MV-4-11 (cell line): Measurements from ENCODE around the gene SMPDL3A.
"Not testable (repeated sequence)": the region's sequence is repeated elsewhere in the genome, so short reads cannot be mapped to it uniquely, and the experiment has no call there.

Experiments
- DNase-seq: peaks from one replicate; lab custom pipeline; 2025; lab: John Stamatoyannopoulos, UW

Gene SMPDL3A, protein sequence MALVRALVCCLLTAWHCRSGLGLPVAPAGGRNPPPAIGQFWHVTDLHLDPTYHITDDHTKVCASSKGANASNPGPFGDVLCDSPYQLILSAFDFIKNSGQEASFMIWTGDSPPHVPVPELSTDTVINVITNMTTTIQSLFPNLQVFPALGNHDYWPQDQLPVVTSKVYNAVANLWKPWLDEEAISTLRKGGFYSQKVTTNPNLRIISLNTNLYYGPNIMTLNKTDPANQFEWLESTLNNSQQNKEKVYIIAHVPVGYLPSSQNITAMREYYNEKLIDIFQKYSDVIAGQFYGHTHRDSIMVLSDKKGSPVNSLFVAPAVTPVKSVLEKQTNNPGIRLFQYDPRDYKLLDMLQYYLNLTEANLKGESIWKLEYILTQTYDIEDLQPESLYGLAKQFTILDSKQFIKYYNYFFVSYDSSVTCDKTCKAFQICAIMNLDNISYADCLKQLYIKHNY

DNA sequence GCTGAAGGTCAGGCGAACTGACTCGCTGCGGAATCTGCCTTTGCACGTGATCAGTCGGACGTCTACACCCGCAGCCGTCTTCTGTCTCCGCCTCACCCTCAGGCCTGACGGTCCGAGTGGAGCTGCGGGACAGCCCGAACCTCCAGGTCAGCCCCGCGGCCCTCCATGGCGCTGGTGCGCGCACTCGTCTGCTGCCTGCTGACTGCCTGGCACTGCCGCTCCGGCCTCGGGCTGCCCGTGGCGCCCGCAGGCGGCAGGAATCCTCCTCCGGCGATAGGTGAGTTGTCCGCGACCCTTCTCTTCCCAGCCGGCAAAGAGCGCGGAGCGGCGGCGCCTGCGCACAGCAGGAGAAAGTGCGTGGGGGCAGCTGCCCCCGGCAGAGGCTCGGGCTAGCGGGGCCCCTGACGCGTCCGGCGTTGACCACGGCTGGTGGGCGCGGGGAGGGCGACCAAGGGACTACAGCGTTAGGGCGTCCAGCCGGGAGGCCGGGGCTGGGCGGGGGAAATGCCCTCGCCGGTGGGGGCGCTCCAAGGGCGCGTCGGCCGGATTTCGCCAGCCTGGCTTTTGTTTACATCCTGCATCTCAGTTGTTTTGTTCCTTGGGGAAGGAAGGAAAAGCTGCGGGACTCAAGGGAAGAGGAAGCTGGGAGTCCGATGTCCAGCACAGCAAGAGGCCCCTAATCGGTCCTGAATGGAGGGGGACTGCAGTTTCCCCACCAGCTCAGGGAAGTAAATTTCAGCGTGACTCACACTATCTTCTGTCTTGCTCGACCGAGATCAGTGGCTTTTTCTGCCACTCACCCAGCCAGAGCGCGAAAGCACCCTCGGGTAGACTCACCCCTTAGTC, at the start of gene SMPDL3A:
TSS of gene SMPDL3A (plus strand) at position 77 of the 846 bp plus-strand sequence. CDS start at position 166, 89 bp downstream.
- DNase-seq, result peak; percentile 43

DNA sequence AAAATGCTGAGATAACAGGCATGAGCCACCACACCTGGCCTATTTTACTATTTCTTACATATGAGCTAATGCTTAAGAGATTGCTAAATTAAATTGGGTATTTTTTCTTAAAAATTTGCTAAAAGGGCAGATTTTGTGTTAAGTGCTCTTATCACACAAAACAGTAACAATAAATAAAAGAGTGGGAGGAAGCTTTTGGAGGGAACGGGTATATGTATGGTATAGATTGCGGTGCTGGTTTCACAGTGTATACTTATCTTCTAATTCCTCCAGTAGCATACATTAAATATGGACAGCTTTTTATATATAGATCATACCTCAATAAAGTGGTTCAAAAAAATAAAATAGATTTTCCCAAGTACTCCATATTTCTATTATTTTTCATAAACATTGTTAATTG, 49.0 kb upstream of the SMPDL3A start:
- no peak for DNase-seq

DNA sequence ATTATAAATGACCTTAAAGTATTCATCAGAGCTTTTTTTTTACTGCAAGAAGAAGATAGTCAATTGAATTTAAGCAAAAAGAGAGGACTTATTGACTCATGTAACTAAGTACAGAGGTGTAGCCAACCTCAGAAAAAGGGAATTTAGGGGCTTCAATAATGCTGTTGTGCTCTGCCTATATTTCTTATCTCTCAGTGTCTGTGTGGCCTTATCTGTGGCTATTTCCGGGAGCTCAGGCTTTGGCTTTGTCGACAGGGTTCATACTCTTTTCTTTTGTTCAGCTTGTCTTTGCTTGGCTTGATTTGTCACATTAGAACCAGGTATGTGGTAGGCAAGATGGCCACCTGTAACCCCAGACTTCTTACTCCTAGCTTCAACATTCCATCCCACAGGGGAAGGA, 48.1 kb upstream of the SMPDL3A start:
- DNase-seq, result no peak

DNA sequence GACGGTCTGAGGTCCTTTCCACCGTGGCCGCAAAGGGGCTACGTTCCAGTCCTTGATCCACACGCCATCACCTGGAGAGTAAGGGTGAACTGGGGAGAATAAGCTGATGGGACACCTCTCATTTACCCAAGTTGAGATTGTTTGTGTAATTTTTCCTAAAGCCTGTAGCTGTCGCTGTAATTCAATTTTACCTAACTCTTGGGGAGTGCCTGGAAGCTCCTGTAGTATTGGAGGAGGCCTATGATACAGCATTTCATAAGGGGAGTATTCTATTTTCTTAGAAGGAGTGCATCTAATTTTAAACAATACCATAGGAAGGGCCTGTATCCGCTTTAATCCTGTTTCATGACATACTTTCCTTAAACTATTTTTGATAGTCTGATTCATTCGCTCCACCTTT, 44.8 kb upstream of the SMPDL3A start:
- peak; percentile 26 for DNase-seq

DNA sequence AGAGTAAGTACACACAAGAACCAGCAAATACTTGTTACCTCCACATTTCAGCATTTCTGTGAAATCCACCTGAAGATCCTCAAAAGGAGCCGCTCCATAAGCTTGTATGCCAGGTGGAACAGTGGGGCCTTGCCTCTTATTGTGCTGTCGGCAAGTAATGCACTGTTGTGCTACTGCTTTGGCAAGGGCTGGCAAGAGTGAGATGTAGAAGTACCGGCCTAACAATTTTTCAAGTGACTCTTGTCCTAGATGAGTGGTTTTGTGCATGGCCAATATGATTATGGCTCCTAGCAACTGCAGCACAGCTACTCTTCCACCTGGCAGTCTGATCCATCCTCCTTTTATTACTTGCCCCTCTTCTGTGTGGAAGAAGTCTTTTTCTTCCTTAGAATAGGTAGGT, 44.2 kb upstream of the SMPDL3A start:
- not testable (repeated sequence) for DNase-seq

DNA sequence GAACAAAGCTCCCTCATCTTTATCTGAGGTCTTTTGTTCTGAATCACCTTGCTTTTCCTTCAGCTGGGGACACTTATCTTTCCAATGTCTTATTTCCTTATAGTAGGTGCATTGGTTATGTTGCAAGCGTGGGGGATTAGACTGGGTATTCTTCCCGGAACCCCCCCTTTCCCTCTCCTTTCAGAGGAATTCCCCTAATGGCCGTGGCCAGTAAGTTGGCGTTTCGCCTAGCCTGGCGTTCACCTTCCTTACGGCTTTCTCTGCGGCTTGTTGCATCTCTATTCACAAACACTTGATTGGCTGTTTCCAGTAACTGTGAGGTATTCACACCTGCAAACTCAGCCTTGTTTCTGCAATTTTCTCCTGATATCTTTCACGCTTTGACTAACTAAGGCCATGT, 42.4 kb upstream of the SMPDL3A start:
- DNase-seq, result no peak

DNA sequence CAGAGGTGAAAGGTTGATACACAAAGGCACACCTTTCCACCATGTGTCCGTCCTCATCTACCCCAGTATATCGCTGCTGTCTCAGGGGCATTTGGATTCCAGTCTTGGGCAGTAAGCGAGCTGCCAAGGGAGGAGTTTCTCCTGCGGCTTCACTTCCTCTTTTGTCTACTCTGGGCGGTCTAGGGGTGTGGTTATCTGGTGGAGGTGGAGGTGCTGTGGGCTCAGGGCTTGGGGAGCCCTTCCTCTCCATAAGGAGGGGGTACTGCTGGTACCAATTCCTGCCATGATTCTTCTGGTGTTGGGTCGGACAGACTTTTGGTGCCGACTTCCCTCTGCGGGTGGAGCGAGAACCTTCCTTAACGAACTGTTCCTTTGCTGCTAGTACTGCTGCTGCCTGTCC, 41.5 kb upstream of the SMPDL3A start:
- DNase-seq, result peak; percentile 75

DNA sequence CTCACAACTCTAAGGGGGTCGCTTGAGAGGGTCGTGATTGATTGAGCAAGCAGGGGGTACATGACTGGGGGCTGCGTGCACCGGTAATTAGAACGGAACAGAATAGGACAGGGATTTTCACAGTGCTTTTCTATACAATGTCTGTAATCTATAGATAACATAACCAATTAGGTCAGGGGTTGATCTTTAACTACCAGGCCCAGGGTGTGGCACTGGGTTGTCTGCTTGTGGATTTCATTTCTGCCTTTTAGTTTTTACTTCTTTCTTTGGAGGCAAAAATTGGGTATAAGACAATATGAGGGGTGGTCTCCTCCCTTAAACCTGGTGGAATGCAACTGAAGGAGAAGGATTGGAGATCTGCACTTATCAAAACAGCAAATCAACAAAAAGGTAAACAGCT, 40.1 kb upstream of the SMPDL3A start:
- DNase-seq, result not testable (repeated sequence)

DNA sequence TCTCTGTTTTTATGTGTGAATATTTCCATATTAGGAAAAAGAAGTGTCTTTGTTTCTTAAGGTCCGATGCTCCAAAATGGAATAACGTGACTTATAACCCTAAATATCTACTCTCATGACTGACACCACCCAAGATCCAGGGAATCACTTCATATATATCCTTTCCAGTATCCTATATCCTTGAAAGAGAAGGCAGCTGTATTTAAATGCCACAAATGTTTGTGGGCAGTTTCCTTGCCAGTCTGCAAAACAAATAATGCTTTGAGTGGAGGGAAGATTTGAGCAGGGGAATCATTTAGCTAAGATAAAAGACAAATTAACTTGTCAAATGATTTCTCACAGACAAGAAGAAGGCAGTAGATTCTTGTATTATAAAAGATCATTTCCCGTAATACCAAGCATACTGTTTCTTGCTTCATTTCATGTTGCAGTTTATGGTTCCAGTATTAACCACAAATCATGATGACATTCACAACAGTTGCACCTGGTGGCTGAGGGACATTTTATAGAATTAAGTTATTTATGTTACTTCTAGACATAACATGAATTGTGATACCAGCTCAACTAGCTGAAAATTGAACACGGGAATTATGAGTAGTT, 39.5 kb upstream of the SMPDL3A start:
- DNase-seq, result peak; percentile 12

DNA sequence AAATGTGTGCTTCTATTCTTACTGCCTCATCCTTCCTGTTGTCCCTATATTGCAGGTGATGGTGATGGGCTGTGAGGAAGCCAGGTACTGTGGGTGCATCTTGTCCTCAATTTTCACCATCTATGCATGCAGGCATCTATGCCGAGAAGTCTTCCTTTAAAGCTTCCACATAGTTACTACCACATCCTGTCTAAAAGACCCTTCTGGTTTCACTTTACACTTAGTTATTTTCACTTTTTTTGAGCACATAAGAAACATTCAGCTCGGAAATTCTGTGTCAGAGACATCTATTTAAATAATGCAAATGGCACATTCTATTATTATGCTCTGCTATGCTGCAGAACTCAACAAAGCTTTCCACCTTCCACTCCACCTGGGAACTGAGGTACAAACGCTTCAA, 37.7 kb upstream of the SMPDL3A start:
- peak; percentile 17 for DNase-seq

DNA sequence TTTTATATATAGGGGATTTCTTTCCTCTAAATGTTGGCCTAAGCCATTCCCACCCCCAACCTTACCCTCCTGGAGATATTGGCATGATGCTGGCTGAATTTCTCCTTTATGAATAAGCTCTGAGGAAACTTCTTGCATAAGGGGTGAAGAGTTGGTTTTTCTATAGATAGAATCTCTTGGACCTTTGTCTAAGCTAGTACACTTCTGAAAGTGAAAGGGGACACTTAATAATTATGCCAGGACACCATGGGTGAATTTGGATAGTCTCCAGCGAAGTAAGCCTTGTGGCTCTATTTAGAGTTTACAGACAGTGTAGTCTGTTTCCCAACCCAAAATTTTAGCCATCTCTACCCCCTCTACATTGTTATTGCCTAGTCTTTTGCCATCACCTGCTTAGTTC, 36.6 kb upstream of the SMPDL3A start:
- peak; percentile 79 for DNase-seq

DNA sequence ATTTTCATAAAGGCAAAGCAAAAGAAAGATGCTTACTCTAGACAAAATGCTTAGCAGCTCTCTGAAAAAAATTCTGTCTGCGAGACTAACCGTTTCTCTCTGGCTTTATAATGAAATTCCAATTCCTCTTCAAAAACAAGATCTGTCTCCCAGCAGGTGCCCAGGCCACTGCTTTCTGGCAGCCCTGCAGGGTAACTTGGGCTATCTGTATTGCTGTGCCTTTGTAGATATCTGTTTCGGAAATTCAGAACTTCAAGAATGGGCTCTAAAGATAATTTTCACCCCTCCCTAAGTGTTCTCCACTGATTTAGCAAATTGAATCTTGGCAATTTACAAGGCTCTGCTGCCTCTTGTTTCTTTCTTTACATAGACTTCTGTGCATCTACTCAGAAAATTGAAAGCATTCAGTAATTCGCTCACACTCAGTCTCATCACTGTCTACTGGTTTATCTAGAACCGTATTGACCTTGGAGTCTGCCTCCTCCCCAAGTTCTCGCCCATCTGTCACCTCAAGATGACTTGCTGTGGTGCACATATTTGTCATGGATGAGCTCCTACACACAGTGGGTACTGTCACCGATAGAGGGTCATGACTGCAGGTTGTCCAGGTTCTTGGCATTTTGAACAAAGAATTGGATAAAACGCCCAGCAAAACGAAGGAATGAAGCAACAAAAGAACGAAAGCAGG, 35.9 kb upstream of the SMPDL3A start:
- no peak for DNase-seq

DNA sequence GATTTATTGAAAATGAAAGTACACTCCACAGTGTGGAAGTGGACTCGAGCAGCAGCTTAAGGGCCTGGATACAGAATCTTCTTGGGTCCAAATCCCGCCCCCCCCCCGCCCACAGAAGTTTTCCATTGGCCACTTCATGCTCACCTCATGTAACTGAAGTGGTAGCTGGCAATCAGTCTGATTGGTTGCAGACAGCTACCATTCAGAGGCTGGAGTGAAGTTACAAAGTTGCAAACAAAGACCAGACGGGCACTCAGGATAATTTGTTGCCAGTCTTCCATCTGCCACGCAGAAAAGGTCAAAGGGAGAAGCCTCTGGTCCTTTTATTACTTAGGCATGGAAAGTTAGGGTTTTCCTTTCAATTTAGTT, 35.4 kb upstream of the SMPDL3A start:
- DNase-seq, result no peak

DNA sequence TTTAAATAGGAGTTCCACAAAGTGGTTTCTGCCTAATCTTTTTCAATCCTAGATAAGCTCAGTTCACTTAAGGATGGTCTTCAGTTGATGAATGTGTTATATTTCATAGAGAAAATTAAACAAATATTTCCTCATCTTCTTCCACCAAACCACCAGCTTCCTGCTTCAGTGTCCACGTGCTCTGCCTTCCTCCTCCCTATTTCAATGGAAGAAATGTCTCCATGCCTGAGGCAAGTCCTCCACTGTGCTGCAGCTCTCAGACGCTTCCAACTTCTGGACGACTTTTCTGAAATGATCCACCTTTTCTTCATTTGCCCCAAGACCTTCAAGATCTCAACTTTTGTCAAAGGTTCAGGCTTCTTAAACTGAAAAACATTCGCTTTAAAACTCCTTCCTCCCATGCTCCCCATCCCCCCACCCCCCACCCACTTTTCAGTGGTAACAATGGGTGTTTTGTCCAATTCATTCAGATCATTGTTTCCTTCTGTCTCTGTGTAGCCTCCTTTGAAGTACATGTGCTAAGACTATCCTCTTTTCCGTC, 34.8 kb upstream of the SMPDL3A start:
- peak; percentile 58 for DNase-seq

DNA sequence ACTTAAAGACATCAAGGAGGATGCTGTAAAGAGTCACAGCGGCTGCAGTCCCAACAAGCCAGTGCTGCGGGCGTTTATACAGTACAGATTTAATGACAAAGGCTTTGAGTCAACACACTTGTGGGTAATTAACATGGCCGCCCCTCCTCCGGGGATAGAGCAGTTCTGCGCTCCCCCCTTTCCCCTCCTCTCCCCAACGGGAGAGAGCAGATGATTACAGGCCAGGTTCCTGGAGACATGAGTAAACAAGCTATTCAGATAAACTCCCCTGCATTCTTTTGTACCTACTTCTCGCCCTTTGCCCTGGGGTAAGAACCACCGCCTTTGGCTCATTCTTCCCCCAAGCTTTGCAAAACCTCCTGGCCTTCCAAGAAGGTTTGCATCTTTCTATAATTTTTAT, 33.2 kb upstream of the SMPDL3A start:
- no peak for DNase-seq

DNA sequence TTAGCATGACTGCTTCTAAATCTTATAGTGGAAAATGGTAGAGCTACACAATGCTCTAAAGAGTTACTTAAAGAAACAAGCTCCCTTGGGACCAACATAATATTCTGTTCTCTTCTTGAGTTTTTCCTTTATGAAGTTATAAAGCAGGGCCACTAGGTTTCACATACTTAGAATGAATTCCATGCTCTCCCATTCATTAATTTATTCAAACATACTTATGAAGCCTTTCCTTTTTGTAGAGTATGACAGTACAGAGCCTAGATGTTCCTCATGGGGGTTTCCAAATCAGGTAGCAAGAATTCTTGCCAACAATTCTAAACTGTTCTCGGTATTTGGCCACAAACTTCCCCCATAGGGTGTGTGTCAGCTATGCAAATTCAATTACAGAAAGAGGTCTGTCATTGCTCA, 30.1 kb upstream of the SMPDL3A start:
- peak; percentile 53 for DNase-seq

DNA sequence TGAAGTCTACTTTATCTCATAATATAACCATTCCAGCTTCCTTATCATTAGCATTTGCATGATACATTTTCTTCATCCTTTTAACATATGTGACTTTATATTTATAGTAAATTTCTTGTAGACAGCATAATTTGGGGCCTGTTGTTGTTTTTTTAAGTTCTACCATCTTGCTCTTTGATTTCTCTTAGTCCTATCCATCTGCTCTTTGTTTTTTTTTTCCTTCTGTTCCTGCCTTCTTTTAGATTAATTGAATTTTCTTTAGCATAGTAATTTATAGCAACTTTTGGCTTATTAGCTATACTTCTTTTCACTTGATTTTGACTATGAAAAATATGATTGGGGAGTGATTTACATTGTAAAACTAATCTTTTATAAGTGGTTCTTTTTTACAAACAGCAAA, 28.7 kb upstream of the SMPDL3A start:
- DNase-seq, result no peak

DNA sequence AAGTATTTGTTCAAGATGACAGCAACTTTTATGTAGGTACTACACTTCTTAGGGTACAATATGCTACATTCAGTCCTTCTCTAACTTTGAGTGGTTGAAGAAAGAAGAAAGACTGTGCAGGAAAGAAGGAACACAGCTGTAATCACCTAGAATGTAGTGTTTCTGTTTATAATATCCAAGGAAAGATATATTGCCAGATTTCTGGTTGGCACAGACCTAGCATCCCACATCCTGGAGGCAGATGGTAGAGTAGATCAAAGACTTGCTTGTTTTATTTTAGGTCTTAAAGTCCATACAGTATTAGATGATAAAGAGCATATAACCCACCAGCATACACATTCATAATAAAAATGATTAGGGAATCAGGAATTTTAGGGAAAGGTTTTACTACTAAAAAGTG, 22.8 kb upstream of the SMPDL3A start:
- no peak for DNase-seq

DNA sequence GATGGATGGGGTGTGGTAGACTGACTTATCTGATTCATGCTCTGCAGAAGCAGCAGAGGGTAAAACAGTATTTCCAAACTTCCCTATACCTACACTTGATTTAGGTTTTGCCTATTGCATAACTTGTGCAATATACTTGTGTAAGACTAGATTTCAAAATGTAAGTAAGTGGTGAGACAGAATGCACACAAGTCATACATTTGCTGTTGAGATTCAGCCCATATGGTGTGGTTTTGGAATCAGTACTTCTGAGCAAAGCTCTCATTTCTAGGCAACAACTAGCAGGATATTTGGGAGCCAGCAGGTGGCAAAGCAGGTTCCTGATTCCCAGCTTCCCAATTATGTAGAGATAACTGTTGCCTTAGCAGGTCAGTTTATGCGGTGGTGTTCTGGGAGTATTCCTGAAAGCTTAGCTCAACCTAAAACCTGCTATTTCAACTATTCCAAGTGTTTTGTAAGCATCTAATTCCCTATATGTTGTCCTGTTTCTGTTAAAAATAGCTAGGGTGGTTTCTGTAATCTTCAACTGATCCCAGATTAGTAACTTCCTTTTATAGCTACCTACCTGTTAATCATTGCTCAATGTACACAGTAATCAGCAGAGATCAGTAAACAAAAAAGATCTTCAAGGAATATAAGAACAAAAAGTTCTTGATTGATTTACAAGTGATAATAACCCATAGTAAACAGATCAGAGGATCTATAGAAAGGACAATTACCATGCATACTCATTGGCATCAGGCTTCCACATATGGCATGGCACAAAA, 18.0 kb upstream of the SMPDL3A start:
- peak; percentile 97 for DNase-seq

DNA sequence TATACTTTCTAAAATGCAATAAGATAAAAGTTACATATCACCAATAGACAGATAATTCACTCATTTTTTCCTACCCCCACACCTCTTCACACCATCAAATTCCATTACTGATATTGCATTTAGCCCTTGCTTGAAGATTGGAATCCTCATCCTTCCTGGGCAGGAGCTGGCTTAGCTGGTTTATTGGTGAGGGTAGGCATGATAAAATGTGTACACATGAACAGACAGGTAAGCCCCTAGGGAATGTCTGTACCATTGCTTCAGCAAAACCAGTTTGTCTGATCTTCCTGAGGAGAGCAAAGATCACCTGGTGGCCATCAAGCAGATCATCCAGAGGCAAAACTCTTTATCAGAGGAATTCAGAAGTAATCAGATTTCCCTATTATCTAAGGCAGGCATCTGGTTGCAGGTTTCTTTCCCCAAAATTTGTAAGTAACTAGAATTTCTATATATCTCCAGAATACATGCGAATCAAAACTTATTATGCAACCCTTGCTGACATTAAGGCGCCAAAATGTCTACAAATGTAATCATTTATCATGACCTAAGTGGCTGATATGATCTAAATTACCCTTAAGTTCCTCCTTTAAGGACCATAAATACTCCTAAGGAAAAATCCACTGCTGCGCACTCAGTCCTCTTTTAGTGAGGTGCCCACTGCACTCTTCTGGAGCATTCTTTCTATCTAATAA, 16.2 kb upstream of the SMPDL3A start:
- DNase-seq, result no peak
